Astrocyte (in vitro differentiated cells and primary cell): ENCODE results near the gene ZDHHC17.

Experiments
- EZH2 ChIP-seq: IDR thresholded peaks from 2 replicates; pipeline ENCODE4 v1.6.1; 2012; ENCODE audit warnings: mild to moderate bottlenecking, low read length, inconsistent platforms; ENCODE audit not compliant: insufficient read depth
- TF ChIP-seq, protein P1 (sequence below): IDR thresholded peaks from 2 replicates; pipeline ENCODE4 v1.5.1; 2011; ENCODE audit warnings: low read depth, mild to moderate bottlenecking, inconsistent platforms, low read length, moderate library complexity; ENCODE audit not compliant: insufficient read depth

- TF ChIP-seq, protein P1, sequence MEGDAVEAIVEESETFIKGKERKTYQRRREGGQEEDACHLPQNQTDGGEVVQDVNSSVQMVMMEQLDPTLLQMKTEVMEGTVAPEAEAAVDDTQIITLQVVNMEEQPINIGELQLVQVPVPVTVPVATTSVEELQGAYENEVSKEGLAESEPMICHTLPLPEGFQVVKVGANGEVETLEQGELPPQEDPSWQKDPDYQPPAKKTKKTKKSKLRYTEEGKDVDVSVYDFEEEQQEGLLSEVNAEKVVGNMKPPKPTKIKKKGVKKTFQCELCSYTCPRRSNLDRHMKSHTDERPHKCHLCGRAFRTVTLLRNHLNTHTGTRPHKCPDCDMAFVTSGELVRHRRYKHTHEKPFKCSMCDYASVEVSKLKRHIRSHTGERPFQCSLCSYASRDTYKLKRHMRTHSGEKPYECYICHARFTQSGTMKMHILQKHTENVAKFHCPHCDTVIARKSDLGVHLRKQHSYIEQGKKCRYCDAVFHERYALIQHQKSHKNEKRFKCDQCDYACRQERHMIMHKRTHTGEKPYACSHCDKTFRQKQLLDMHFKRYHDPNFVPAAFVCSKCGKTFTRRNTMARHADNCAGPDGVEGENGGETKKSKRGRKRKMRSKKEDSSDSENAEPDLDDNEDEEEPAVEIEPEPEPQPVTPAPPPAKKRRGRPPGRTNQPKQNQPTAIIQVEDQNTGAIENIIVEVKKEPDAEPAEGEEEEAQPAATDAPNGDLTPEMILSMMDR: no peak
- TF ChIP-seq EZH2: no peak
Measured at GRCh38 chr12:76714861-76715260, 49.1 kb upstream of the ZDHHC17 start.
